Calu3 (cell line): ENCODE measurements around the gene PSMC3. TPM values are rescaled to one million over a fixed set of nuclear protein-coding genes. Genes with fewer than 3 reads are reported as not detected.

Source experiments
- BruUV-seq: library from RNA; stranded (reverse); fragments of 400-500 nt; replicated peaks from 2 replicates; lab custom pipeline; 2021; lab: Mats Ljungman, UMichigan
- CTCF ChIA-PET: fragments of 300-600 bp; sonication (Branson Sonifier 250); formaldehyde crosslinking; loops from one replicate; lab custom pipeline; 2022; ENCODE audit warnings: antibody characterized with exemption; lab: Charles Lee
- DNase-seq: peaks from one replicate; pipeline ENCODE4 v3.0.0; 2022
- H3K27ac Mint-ChIP-seq: one replicate; pipeline ENCODE4 v1.8.0; 2022; ENCODE audit warnings: mixed read lengths; ENCODE audit not compliant: unreplicated experiment
- H3K27me3 Mint-ChIP-seq: one replicate; pipeline ENCODE4 v1.8.0; 2022; ENCODE audit warnings: mixed read lengths; ENCODE audit not compliant: unreplicated experiment
- H3K36me3 Mint-ChIP-seq: one replicate; pipeline ENCODE4 v1.8.0; 2022; ENCODE audit warnings: mild to moderate bottlenecking, moderate library complexity, mixed read lengths; ENCODE audit not compliant: insufficient read depth, unreplicated experiment
- H3K4me1 Mint-ChIP-seq: one replicate; pipeline ENCODE4 v1.8.0; 2022; ENCODE audit warnings: mild to moderate bottlenecking, low read depth, mixed read lengths; ENCODE audit not compliant: unreplicated experiment
- H3K4me3 Mint-ChIP-seq: one replicate; pipeline ENCODE4 v1.8.0; 2022; ENCODE audit warnings: mild to moderate bottlenecking, low read depth, moderate library complexity, mixed read lengths; ENCODE audit not compliant: unreplicated experiment
- H3K9me3 Mint-ChIP-seq: one replicate; pipeline ENCODE4 v1.8.0; 2022; ENCODE audit warnings: low read depth, mixed read lengths; ENCODE audit not compliant: unreplicated experiment
- intact Hi-C: fragments of 100-400 bp; cut with micrococcal nuclease; formaldehyde crosslinking; loops from one replicate; pipeline ENCODE4 v1.10.0; 2022; ENCODE audit not compliant: unreplicated experiment
- total RNA-seq: library from RNA; stranded (reverse); gene quantifications from 2 replicates; pipeline ENCODE4 v1.2.3, GENCODE V29; 2022
- TF ChIP-seq, protein P1 (sequence below): fragments of 200-600 bp; IDR thresholded peaks from one replicate; pipeline ENCODE4 v1.8.0; 2022; ENCODE audit warnings: antibody characterized with exemption; ENCODE audit not compliant: unreplicated experiment

The PSMC3 gene
- total RNA-seq, 1 experiment from 2014 or later: 173 TPM

DNA sequence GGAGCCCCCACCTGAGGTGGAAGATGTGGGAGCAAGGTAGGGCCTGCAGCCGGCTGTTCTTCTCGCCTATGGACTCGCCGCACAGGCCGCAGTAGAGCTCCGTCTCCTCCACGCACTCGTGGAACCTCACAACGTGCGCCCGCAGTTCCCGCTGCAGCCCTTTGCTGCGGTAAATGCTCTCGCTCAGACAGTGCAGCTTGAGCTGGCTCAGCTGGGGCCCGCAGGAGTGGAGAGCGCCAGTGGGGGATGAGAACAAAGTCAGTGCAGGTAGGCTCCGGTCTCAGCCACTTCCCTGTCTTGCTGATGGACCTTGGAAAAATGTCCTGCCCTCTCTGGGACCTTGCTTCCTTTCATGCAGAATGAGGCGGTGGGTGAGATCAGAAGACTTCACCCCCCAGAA, 12.5 kb upstream of the PSMC3 start:
- Mint-ChIP-seq H3K27me3 (no peaks in the 10 kb centered on the region), H3K4me3 (no peak overlapping the region), H3K9me3 (no peaks in the 10 kb centered on the region), H3K4me1 (no peaks in the 10 kb centered on the region), H3K36me3 (no peaks in the 10 kb centered on the region), H3K27ac (no peak overlapping the region)
- TF ChIP-seq, protein P1, sequence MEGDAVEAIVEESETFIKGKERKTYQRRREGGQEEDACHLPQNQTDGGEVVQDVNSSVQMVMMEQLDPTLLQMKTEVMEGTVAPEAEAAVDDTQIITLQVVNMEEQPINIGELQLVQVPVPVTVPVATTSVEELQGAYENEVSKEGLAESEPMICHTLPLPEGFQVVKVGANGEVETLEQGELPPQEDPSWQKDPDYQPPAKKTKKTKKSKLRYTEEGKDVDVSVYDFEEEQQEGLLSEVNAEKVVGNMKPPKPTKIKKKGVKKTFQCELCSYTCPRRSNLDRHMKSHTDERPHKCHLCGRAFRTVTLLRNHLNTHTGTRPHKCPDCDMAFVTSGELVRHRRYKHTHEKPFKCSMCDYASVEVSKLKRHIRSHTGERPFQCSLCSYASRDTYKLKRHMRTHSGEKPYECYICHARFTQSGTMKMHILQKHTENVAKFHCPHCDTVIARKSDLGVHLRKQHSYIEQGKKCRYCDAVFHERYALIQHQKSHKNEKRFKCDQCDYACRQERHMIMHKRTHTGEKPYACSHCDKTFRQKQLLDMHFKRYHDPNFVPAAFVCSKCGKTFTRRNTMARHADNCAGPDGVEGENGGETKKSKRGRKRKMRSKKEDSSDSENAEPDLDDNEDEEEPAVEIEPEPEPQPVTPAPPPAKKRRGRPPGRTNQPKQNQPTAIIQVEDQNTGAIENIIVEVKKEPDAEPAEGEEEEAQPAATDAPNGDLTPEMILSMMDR: no peak
- intact Hi-C loops: no loop called here
- no TSS peak for BruUV-seq
- DNase-seq: no peak
- CTCF ChIA-PET: no interaction called here

DNA sequence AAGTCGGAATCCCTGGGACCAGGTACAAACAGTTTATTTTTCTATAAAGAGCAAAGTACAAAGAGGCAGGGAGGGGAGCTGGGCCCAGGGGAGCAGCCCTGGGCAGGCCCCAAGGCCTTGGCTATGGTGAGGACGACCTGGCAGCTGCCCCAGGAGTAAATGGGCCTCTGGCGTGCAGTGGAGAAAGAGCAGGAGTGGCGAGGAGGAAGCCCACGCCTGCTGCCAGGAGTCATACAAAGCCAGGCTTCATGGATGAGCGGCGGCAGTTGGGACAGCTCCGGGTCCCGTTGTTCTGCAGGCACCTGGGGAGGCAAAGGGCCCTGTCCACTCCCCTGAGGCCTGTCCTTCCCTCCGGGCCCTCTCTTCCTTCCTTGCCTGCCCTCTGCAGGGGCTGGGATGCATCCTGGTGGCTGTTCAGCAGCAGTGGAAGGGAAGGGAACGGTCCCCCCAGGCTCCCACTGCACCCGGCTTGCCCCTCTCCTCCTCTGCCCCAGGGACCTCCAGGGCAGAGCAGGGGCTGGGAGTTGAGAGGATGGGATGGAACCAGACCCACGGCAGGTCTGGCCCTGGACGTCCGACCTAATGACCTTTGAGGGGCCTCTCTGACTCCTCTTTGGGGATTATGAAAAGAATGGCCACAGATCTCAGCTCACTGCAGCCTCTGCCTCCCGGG, 11.6 kb upstream of the PSMC3 start:
- no TSS peak for BruUV-seq
- H3K27ac Mint-ChIP-seq: no peak overlapping the region
- no peaks in the 10 kb centered on the region for H3K9me3 Mint-ChIP-seq
- CTCF ChIA-PET: no interaction called here
- no peak for DNase-seq
- H3K27me3 Mint-ChIP-seq: no peaks in the 10 kb centered on the region
- intact Hi-C loops: no loop called here
- no peak overlapping the region for H3K4me3 Mint-ChIP-seq
- TF ChIP-seq, protein P1: no peak
- no peaks in the 10 kb centered on the region for H3K36me3 Mint-ChIP-seq
- no peaks in the 10 kb centered on the region for H3K4me1 Mint-ChIP-seq

DNA sequence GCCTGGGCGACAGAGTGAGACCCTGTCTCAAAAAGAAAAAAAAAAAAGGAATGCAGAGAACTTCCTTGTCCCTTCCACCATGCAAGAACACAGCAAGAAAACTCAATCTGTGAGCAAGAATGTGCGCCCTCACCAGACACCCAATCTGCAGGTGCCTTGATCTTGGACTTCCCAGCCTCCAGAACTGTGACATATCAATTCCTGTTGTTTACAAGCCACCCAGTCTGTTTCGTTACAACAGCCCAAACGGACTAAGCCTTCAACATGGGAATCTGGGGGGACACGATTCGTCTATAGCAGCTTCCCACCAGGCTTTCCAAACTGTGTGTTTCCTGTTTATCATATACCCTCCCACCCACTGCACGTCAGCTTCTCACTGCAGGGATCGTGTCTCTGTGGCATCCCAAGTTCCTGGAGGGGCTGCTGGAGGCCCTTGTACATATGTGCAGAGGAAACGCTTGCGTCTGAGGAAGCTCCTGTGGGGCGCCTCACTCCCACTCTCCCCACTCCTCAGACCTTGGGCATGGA, 11.0 kb upstream of the PSMC3 start:
- Mint-ChIP-seq H3K27me3 (no peaks in the 10 kb centered on the region), H3K4me1 (no peaks in the 10 kb centered on the region), H3K4me3 (no peak overlapping the region), H3K27ac (no peak overlapping the region), H3K9me3 (no peaks in the 10 kb centered on the region), H3K36me3 (no peaks in the 10 kb centered on the region)
- TF ChIP-seq, protein P1: no peak
- DNase-seq: no peak
- CTCF ChIA-PET: no interaction called here
- intact Hi-C loops: no loop called here
- no TSS peak for BruUV-seq

DNA sequence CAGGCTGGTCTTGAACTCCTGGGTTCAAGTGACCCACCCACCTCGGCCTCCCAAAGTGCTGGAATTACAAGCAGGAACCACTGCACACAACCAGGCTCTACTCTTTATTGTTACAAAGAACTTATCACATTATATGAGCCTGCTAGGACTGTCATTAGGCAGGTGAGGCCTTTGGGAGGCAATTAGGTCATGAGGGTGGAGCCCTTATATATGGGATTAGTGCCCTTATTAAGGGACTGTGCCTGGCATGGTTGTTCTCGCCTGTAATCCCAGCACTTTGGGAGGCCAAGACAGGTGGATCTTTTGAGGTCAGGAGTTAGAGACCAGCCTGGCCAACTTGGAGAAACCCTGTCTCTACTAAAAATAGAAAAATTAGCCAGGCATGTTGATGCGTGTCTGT, 10.5 kb upstream of the PSMC3 start:
- intact Hi-C loops: no loop called here
- CTCF ChIA-PET: no interaction called here
- no peaks in the 10 kb centered on the region for H3K36me3 Mint-ChIP-seq
- H3K9me3 Mint-ChIP-seq: no peaks in the 10 kb centered on the region
- TF ChIP-seq, protein P1: no peak
- no peak overlapping the region for H3K27ac Mint-ChIP-seq
- BruUV-seq: no TSS peak
- H3K4me1 Mint-ChIP-seq: no peaks in the 10 kb centered on the region
- H3K27me3 Mint-ChIP-seq: no peaks in the 10 kb centered on the region
- DNase-seq: no peak
- H3K4me3 Mint-ChIP-seq: no peak overlapping the region
